Large intestine (tissue), 3 donors: ENCODE data around the gene ITIH4. TPM values are rescaled to one million over a fixed set of nuclear protein-coding genes. Genes with fewer than 3 reads are reported as not detected.

ENCODE experiments used
- DNase-seq, 2 donors: peaks; one replicate each; pipeline versions ENCODE4 v3.0.0 to v3.0.0-alpha.2; 2013
- H3K27ac ChIP-seq: one replicate; pipeline ENCODE4 v1.5.1; 2013; ENCODE audit warnings: low read length
- H3K27me3 ChIP-seq: 2 replicates; pipeline ENCODE4 v1.6.1; 2013; ENCODE audit warnings: low read length; ENCODE audit not compliant: control insufficient read depth, insufficient read depth
- H3K36me3 ChIP-seq: 2 replicates; pipeline ENCODE4 v1.6.1; 2013; ENCODE audit warnings: low read length; ENCODE audit not compliant: control insufficient read depth, insufficient read depth
- H3K4me1 ChIP-seq: one replicate; pipeline ENCODE4 v1.6.1; 2013; ENCODE audit warnings: low read length; ENCODE audit not compliant: control insufficient read depth, insufficient read depth
- H3K4me3 ChIP-seq: one replicate; pipeline ENCODE4 v1.5.1; 2013; ENCODE audit warnings: low read length
- H3K9me3 ChIP-seq: one replicate; pipeline ENCODE4 v1.6.1; 2013; ENCODE audit warnings: mild to moderate bottlenecking, low read depth, low read length, moderate library complexity; ENCODE audit not compliant: control insufficient read depth
- WGBS: methylation state at CpG from one replicate; pipeline ENCODE4 v1.1.5; 2013; ENCODE audit warnings: low lambda C conversion rate; ENCODE audit not compliant: insufficient coverage; 5-methylcytosine and 5-hydroxymethylcytosine counted together
- polyA plus RNA-seq: library from polyadenylated mRNA; unstranded; fragments of 120-200 nt; gene quantifications from one replicate; pipeline ENCODE4 v1.2.1, GENCODE V29; 2013

Gene ITIH4
- polyA plus RNA-seq, 1 donor, result 4.3 TPM

- WGBS, result no CpG with 5 or more reads among the region's 4 CpGs
- no peaks in the 10 kb centered on the region for H3K9me3 ChIP-seq
- H3K27ac ChIP-seq, result no peak overlapping the region
- H3K4me3 ChIP-seq, result no peak overlapping the region
- no peaks in the 10 kb centered on the region for H3K27me3 ChIP-seq
- DNase-seq, result no peak
- no peaks in the 10 kb centered on the region for H3K36me3 ChIP-seq
- peaks cover 12% of the 10 kb centered on the region for H3K4me1 ChIP-seq
Measured at GRCh38 chr3:52791928-52792327, 38.5 kb downstream of the ITIH4 start.

GRCh38 chr3:52791366-52791765, 39.1 kb downstream of the ITIH4 start:
- WGBS, result no CpG with 5 or more reads among the region's 12 CpGs
- H3K36me3 ChIP-seq, result no peaks in the 10 kb centered on the region
- H3K4me3 ChIP-seq, result no peak overlapping the region
- DNase-seq, result no peak
- peaks cover 12% of the 10 kb centered on the region for H3K4me1 ChIP-seq
- no peak overlapping the region for H3K27ac ChIP-seq
- H3K9me3 ChIP-seq, result no peaks in the 10 kb centered on the region
- no peaks in the 10 kb centered on the region for H3K27me3 ChIP-seq

- no CpG with 5 or more reads among the region's 13 CpGs for WGBS
- no peaks in the 10 kb centered on the region for H3K27me3 ChIP-seq
Measured at GRCh38 chr3:52790741-52791140, 39.7 kb downstream of the ITIH4 start.

GRCh38 chr3:52790337-52790736, 40.1 kb downstream of the ITIH4 start:
- H3K27ac ChIP-seq, result no peak overlapping the region
- H3K36me3 ChIP-seq, result no peaks in the 10 kb centered on the region
- H3K4me3 ChIP-seq, result no peak overlapping the region
- no peak for DNase-seq
- no peaks in the 10 kb centered on the region for H3K9me3 ChIP-seq
- WGBS, result no CpG with 5 or more reads among the region's 7 CpGs
- peaks cover 12% of the 10 kb centered on the region for H3K4me1 ChIP-seq
- H3K27me3 ChIP-seq, result no peaks in the 10 kb centered on the region

More at GRCh38 chr3:52790741-52791140, 39.7 kb downstream of the ITIH4 start:
- no peaks in the 10 kb centered on the region for H3K36me3 ChIP-seq
- no peak overlapping the region for H3K4me3 ChIP-seq
- peaks cover 12% of the 10 kb centered on the region for H3K4me1 ChIP-seq
- no peak overlapping the region for H3K27ac ChIP-seq
- no peak for DNase-seq
- no peaks in the 10 kb centered on the region for H3K9me3 ChIP-seq

- Histone ChIP-seq H3K27me3 (no peaks in the 10 kb centered on the region), H3K27ac (no peak overlapping the region), H3K9me3 (no peaks in the 10 kb centered on the region), H3K36me3 (no peaks in the 10 kb centered on the region), H3K4me3 (no peak overlapping the region), H3K4me1 (peaks cover 9% of the 10 kb centered on the region)
- WGBS, result no CpG with 5 or more reads among the region's 6 CpGs
- DNase-seq, result no peak
Measured at GRCh38 chr3:52789746-52790040, 40.8 kb downstream of the ITIH4 start.

GRCh38 chr3:52788890-52789745, 41.4 kb downstream of the ITIH4 start:
- Histone ChIP-seq H3K9me3 (no peaks in the 10 kb centered on the region), H3K4me1 (peaks cover 5% of the 10 kb centered on the region), H3K27me3 (no peaks in the 10 kb centered on the region), H3K36me3 (no peaks in the 10 kb centered on the region), H3K27ac (no peak overlapping the region), H3K4me3 (no peak overlapping the region)
- no CpG with 5 or more reads among the region's 16 CpGs for WGBS
- no peak for DNase-seq

GRCh38 chr3:52787672-52788625, 42.5 kb downstream of the ITIH4 start:
- H3K4me3 ChIP-seq, result no peak overlapping the region

GRCh38 chr3:52787246-52787645, 43.2 kb downstream of the ITIH4 start:
- Histone ChIP-seq H3K9me3 (no peaks in the 10 kb centered on the region), H3K27ac (no peak overlapping the region), H3K36me3 (no peaks in the 10 kb centered on the region), H3K27me3 (no peaks in the 10 kb centered on the region), H3K4me1 (no peaks in the 10 kb centered on the region), H3K4me3 (no peak overlapping the region)
- DNase-seq, result no peak
- WGBS, result no CpG with 5 or more reads among the region's 11 CpGs

More at GRCh38 chr3:52787672-52788625, 42.5 kb downstream of the ITIH4 start:
- no peaks in the 10 kb centered on the region for H3K36me3 ChIP-seq
- no CpG with 5 or more reads among the region's 17 CpGs for WGBS
- H3K27me3 ChIP-seq, result no peaks in the 10 kb centered on the region
- H3K9me3 ChIP-seq, result no peaks in the 10 kb centered on the region
- DNase-seq, result no peak
- no peak overlapping the region for H3K27ac ChIP-seq
- H3K4me1 ChIP-seq, result no peaks in the 10 kb centered on the region

- no peaks in the 10 kb centered on the region for H3K4me1 ChIP-seq
- H3K27ac ChIP-seq, result no peak overlapping the region
- WGBS, result 80% methylated on average over 1 of the region's 19 CpGs
- H3K9me3 ChIP-seq, result no peaks in the 10 kb centered on the region
- no peak for DNase-seq
- no peak overlapping the region for H3K4me3 ChIP-seq
- no peaks in the 10 kb centered on the region for H3K36me3 ChIP-seq
- peaks cover 4% of the 10 kb centered on the region for H3K27me3 ChIP-seq
Measured at GRCh38 chr3:52786330-52787215, 43.9 kb downstream of the ITIH4 start.
